Ecto neural progenitor cell (in vitro differentiated cells): ENCODE results near the gene SLC17A3.

Experiments used
- DNase-seq: peaks from one replicate; pipeline ENCODE4 v3.0.0-alpha.2; 2018; ENCODE audit warnings: low spot score

Gene SLC17A3

DNA sequence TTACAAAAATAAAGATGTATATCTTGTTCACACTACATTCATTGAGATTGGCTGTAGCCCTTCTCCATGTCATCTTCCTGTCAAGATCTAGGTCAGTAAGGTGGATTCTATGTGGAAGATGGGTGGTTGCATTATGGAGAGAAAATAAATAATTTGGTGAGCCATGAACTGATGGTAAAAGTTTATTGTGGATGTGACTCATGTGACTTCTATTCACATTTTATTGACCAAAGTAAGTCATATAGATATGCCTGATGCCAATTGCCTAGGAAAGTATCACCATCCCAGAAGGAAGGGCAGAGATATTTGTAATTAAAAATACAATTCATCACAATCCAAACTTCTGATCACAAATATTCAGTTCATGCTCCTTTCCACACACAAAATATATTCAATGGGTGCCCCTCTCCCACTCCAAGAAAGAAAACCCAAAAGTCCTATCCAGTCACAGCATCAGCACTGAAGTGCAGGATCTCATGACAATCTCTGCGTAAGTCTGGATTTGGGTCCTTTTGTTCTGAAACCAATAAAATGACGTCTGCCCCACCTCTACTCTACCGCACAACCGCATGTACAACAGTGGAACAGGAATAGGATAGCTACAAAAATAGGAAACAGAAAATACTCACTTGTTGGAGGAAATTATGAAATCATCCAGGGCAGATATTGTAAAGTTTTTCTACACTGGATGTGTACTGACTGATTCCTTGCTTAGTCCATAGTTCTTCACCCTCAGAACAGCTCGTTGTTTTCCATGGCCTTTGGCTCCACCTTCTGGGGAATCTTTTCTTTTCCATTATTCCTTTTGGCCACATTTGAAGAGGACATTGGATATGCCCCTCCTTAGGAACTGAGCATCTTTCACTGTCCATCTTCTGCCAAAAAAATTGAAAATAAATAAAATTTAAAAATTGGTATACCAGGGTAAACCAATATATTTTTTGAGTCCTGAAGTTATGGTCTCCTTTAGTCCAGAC is 16.1 kb upstream of the SLC17A3 start:
- DNase-seq = no peak

DNA sequence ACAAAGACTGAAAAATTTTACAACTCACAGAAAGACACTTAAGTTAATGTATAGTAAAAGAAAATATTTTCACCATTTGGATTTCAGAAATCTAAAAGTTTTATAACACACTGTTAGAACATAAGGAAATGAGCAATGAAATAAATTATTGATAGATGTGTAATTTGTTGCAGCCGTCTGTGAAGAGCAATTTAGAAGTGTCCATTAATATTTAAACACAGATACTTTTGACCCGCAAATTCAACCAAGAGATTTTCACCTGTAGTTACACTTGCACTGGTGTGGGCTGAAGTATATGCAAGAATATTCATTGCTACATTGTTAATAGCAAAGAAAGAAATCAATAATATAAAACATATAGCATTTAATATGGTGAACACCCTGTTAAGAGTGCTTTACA is 14.6 kb upstream of the SLC17A3 start:
- no peak for DNase-seq

DNA sequence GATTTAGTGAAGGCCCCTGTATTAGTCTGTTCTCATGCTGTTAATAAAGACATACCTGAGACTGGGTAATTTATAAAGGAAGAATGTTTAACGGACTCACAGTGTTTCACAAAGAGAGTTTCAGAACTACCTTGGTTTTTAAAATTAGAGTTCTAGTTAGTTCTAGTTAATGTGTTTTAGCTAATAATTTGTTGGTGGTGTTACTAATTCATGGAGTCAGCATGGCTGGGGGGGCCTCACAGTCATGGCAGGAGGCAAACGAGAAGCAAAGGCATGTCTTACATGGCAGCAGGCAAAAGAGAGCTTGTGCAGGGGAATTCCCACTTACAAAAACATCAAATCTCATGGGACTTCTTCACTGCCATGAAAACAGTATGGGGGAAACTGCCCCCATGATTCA is 12.0 kb upstream of the SLC17A3 start:
- DNase-seq = no peak

DNA sequence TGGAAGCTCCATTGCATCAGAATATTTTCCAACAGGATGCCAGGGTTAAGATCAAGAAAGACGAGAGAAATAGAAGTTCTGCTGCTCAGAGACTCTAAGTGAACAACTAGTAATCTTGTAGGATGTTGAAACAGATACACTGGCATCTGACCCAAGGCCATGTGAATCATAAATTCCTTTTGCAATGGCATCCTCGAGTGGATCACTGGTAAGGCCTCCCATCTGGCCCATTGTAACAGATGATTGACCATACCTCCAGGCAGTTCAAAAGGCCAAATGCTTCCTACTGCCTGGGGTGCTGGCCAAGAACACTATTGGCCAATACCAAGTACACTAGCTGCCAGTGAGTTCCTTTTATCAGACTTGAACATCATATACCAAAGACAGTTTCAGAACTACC is 9.9 kb upstream of the SLC17A3 start:
- no peak for DNase-seq

DNA sequence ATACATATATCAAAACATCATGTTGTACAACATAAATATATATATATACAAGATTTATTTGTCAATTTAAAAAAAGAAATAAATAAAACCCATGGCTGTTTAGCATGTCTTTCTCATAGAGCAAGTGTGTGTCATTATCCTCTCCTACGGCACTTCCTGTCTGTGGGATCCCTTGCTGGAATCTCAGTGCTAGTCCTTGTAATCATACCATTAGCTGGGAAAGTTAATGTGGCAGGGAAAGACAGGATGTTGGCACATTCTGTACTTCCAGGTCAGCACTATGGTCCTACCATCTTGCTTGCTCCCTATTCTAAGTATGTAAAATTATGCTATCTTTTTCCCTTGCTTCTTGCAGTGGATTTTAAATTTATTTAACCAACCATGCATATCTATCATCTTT is 9.5 kb upstream of the SLC17A3 start:
- DNase-seq = no peak

DNA sequence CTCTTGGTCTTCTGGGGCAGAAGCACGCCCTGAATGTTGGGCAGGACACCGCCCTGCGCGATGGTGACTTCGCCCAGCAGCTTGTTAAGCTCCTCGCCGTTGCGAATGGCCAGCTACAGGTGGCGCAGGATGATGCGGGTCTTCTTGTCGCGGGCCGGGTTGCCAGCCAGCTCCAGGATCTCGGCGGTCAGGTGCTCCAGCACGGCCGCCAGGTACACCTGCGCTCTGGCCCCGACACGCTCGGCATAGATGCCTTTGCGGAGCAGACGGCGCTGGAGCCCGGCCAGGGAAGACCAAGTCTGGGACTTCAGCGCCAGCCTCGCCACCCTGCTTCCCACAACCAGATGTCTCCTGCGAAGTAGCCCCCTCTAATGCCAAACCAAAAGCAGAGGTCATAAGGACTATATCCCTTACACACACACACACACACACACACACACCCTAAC is 8.0 kb upstream of the SLC17A3 start:
- DNase-seq = peak; percentile 61

DNA sequence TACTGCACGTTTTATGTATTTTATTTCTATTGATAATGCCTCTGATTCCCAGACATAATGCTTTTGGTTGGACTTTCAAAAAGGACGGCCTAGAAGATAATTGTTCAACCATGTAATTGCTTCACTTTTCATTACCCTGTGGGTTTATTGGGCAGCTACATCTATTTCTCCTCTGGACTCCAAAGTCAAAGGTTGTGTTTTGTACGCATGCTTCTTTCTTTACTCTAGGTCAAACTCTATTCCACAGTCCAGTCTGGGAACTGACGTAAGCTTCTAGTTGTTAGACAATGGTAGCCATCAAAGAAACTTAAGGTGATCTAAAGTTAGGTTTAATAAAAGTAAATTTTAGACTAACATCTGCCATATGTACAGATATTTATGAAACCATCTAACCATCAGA is 6.6 kb upstream of the SLC17A3 start:
- no peak for DNase-seq

DNA sequence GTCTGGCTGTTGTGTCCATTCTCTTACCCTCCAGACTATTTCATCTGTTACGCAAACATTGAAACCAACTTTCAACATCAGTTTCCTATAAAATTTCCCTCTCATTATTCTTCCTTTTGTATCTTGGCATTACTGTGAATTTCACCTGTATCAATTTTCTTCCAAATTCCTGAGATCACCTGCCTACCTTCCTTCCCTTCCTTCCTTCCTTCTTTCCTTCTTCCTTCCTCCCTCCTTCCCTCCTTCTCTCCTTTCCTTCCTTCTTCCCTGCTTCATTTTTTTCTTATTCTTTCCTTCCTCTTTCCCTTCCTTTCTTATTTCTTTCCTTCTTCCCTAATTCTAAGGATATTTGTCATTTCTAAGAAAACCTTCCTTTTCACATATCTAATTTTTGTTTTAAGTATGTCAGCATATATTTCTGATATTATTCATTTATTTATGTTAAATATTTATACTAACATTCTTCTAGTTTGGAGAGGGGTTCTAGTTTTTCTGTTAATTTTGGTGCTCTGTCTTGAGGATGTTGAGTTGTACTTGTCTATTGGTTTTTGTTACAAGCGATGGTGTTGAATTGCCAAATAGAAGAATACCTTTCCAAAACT is 4.8 kb upstream of the SLC17A3 start:
- DNase-seq = no peak

DNA sequence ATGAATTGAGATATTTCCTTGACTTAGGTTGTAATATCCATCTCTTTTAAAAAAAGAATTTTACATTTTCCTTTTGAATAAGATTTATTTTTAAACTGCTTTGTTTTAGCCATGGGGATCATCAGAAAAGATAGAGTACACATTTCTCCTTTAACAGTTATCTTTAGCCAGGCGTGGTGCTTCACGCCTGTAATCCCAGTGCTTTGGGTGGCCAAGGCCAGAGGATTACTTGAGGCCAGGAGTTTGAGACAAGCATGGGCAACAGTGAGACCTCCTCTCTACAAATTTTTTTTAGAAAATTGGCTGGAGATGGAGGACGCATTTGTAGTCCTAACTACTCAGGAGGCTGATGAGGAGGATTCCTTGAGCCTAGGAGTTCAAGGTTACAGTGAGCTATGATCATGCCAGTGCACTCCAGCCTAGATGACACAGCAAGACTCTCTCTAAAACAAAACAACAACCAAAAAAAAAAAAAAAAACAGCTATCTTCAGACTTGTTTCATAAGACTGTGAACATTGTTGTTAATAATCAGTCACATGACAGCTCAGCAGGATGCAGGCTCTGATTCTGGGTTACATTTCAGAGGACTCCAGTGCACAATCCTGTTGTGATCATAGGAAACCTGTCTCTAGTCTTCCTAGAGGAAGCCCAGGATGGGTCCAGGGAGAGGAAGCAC is 2.0 kb upstream of the SLC17A3 start:
- DNase-seq = no peak

DNA sequence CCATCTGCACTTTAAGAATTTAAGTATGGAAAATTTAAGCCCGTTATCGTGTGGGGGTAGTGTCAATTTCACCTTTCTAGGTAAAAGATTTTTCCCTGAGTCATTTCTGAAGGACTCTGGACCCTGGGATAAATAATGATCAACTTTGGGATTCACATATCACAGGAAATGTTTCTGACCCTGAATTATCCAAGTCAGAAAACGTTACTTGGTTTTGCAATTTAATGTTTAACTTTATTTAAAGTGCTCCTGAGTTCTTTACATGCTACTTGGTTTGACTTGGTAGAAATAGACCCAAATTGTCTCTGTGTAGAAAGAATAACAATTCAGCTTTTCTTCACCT is 1.5 kb upstream of the SLC17A3 start:
- DNase-seq = no peak

DNA sequence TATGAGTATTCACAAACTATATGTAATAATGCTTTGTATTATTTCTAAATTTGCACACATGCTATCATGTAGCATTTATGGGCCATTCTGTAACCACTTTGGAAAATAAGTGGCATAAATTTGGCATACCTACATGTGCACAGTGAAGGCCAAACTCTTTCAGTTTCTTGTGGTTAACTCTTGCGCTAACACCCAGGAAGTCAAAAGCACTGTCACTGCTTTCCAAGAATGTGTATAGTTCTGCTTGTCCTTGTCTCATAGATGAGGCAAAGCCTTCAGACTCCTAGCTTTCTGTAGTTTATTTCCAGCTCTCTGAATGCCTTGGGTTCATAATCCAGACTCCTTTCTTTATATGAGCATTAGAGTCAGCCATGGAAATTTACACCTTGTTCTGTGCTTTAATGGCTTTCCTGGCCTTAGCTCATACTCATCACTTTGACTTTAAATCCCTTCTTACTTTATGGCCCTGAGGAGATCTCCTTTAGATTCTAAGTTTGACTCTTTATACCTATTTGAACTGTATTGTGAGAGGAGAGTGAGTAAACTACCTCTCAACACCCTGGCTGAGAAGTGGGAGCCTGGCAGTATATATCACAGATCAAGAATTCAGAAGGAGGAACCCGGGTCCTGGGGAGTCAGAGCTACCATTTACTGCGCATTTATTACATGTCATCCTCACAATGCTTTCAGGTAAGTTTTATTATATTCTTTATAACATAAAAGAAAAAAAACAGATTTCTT is 949 bp upstream of the SLC17A3 start:
- DNase-seq = no peak

DNA sequence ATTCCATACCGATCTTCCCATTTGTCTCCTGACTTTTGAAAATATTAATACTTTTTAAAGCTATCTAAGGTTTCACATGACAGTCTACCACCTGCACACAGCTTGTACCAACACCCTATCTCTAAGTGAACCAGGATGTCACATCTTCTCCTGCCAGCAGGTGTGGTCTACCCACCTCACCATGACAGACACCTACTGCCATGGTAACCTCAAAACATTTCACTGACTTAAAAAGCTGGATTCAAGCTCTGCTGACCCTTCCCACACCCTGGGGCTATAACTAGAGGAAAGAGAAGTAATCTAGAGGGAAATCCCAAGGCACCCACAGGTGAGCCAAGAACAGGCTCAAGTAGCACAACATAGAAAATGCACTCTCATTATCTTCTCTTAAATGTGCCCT is 1.2 kb downstream of the SLC17A3 start:
- DNase-seq = no peak

DNA sequence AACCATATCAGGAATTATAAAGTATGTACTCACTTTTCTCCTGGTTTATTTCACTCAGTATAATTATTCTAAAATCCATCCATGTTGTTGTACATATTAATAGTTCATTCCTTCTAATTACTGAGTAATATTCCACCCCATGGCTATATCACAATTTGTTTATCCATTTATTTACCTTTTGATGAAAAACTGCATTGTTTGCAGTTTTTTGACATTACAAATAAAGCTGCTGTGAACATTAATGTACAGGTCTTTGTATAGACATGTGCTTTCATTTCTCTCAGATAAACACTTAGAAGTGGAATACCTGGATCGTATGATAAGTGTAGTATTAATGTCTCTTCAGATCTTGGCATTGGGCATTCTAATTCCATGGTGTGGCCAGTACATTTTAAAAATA is 4.2 kb downstream of the SLC17A3 start:
- no peak for DNase-seq

DNA sequence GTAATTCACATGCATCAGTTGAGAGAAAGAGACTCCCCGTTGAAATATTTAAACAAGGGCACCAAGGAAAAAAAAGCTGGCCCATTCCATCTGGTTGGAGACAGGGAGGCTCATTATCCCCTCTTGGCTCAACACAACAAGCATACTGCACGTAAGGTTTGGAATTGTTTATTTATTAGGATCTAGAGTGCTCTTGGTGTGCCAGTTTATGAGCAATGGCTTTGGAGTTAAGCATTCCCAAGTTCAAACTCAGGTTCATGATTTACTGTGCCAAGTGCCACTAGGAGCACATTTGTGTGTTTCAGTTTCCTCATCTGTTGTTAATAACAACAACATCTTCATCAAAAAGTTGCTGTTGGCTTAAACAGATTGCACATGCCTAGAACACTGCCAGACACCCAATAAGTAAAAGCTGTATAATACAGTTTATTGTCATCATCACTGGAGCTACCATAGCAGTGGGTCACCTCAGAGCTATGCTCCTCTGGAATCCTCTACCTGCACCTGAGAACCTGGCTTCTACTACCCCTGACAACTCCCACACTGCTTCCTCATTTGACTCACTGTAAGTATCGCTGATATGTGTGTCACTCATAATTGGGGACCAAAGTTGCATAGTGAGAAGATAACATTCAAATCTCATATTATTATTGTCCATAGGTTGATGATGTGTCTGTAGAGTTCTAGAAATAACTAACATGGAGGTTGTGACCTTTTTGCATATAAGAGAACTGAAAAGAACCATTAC is 5.4 kb downstream of the SLC17A3 start:
- no peak for DNase-seq

DNA sequence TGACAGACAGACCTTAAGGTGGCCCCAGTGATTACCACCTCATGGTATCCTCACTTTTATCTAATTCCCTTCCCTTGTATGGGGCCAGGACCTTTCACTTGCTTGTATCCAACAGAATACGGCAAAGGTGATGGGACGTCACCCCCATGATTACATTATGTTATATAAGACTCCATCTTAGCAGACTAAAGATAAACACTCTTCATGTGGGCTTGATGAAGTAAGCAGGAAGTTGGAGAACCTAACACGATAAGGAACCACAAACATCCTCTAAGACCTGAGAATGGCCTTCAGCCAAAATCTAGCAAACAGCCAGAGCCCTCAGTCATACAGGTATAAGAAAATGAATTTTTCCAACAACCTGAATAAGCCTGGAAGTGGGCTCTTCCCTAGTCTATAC is 8.0 kb downstream of the SLC17A3 start:
- no peak for DNase-seq

DNA sequence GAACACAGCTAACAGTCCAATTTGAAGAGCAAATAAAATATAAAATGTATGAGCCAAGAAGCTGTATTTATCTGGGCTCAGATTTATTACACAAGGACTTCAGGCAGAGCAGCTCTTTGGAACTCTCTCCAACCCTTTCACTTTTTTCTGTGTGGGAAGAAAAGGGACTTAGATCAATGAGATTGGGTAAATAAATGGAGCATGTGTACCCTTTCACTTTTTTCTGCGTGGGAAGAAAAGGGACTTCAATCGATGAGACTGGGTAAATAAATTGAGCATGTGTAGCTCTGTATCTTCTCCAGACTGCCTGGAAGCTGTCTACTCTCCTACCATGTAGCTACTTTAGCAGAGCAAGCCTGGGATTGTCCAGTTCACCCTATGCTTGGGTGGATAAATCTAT is 10.7 kb downstream of the SLC17A3 start:
- DNase-seq = no peak

DNA sequence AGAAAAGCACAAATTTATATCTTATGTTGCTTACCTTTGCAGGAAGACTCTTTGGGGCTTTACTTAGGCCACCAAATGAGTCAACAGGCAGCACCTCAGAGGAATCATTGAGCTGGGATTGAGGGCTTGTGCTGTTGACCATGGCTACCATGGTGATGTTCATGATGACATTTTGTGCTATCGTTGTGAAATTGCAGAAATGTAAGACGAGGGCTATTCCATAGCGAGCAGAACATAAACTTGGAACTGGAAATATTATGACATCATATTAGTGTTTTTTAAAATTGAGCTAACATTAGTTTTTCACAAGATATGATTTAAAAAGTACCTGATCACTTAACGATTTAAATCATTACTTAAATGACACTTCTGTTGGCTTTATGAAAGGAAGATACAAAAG is 11.8 kb downstream of the SLC17A3 start:
- DNase-seq = no peak

DNA sequence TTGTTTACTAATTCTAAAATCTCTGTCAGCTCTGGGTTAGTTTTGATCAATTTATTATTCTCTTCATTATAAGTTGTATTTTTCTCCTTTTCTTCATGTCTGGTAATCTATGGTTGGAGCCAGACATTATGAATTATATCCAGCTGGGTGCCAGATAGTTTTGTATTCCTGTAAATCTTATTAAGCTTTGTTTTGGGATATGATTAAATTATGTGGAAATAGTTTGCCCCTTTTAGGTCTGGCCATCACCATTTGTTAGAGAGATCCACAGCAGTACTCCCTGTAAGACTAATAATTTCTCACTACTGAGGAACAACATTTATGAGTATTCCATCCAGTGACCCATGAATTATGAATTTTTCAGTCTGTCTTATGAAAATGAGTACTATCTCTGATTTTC is 21.3 kb downstream of the SLC17A3 start:
- DNase-seq = no peak

DNA sequence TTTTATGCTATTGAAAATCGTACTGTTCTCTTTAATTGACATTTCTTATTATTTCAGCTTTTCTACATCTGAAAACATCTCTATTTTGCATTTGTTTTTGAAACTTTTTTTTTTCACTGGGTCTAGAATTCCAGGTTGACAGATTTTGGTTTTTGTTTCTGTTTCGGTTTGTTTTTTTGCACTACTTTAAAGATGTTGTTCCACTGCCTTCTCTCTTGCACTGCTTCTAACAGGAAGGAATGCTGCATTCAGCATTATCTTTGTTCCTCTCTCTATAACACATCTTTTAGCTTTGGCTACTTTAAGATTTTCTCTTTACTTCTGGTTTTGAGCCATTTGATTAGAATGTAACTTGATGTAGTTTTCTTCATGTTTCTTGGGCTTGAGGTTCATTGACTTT is 22.1 kb downstream of the SLC17A3 start:
- DNase-seq = no peak

DNA sequence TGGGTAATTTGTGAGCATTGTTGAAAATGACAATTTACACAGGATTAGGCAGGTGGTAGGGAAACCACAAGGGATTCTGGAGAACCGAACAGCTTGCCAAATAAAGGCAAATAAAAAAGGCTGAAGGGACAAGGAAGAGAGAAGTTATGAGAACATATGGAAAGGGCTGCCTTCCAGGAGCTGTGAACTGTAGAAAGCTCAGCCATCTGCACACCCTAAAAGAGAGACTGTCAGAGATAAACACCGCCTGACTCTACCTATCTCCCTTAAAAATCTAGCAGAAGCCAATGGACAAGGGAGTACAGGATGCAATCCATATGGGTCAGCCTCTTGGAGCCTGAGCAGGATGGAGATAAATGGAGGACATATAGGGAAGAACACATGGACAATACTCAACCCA is 29.5 kb downstream of the SLC17A3 start:
- no peak for DNase-seq

DNA sequence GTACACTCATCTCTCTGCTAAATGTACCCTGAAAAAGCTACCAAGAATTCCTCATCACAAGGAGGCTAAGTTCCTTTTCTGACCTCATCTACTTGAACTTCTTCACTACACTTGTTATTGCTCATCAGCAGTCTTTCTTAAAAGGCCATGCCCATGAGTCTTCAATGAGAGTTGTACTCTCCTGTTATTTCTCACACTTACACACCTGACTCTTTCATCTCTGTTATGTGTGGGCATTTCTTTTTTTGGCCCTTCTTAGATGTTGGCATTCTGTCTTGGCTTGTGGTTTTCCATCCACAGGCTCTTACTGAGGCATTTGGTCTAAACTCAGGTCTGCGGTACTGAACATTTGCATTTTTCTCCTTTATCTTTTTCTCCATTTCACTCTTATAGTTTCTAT is 31.5 kb downstream of the SLC17A3 start:
- no peak for DNase-seq
